ENCODE results near the gene LETM1. TPM values are rescaled to one million over a fixed set of nuclear protein-coding genes. Genes with fewer than 3 reads are reported as not detected.

Gene LETM1
- total and polyA plus RNA-seq, 2 experiments from 2014 or later, result 23.3 to 68.9 TPM

DNA sequence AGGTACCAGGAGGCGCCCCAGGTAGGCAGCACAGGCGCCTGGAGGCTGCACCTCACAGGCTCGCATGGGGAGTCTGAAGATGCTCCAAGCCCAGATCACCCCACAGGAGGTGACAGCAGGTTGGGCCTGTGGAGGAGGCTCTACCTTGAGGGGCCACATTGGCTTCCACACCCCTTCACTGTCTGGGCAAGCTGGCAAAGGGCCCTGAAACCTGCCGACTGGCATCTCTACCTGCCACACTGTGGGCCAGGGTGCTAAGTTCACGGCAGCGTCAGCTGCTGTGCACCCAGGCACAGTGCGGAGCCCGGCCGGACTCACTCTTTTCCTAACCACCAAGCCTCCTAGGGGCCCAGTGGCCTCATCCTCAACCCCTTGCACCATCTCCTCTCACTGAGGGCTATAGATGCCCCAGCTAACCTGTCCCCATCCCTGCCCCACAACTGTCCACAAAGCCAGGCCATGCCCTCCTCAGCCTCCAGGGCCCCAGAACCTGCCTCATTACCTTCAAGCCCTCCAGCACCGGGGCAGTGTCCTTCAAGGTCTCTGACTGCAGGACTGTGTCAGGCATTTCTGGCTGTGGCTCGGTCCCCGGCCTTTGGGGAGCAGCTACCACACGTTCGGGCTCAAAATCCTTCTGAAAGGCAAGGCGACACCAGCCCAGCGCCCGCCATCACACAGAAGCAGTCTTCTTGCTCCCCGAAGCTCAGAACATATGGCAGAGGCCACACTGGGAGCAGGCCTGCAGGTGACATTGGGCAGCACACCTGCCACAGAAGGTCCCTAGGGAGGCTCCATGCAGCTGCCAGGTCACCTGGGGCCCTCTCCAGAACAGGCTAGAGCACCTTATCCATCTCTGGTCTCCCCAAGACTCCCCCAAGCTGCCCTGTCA, 34.0 kb downstream of the LETM1 start:
- DNase-seq (ENCODE audit: low spot score) (no peak), ATAC-seq (no peak)
- Mint-ChIP-seq H3K27ac (no peak overlapping the region), H3K9me3 (peaks cover 2% of the 10 kb centered on the region; the same call in 2 of the 3 replicates), H3K4me3 (no peak overlapping the region), H3K27me3 (ENCODE audit: insufficient read depth, low read depth, poor library complexity) (peaks cover 9% of the 10 kb centered on the region), H3K36me3 (ENCODE audit: low read depth) (peaks cover 64% of the 10 kb centered on the region), H3K4me1 (no peaks in the 10 kb centered on the region)
- H3F3A ChIP-seq (replicated peaks; ENCODE audit: low read depth), result no peaks in the 10 kb centered on the region
- H2AFZ ChIP-seq, result no peak overlapping the region
- no peak overlapping the region for H3K4me3 ChIP-seq
- peaks cover 10% of the 10 kb centered on the region for H4K20me1 ChIP-seq (replicated peaks; ENCODE audit: insufficient read depth)
- H3K27ac ChIP-seq (ENCODE audit: low read depth), result no peak overlapping the region
- H3K9me2 ChIP-seq (ENCODE audit: insufficient read depth), result no peaks in the 10 kb centered on the region
- peaks cover 24% of the 10 kb centered on the region for H3K36me3 ChIP-seq (ENCODE audit: insufficient read depth)
- H3K4me1 ChIP-seq (ENCODE audit: insufficient read depth), result no peaks in the 10 kb centered on the region
- no peak for TF ChIP-seq NANOG (IDR thresholded peaks at IDR 0.05; ENCODE audit: borderline replicate concordance)
- TF ChIP-seq EZH2 (IDR thresholded peaks at IDR 0.05; ENCODE audit: low read depth, unreplicated experiment), result no peak
- TF ChIP-seq EZH2phosphoT487 (IDR thresholded peaks at IDR 0.05; ENCODE audit: unreplicated experiment), result no peak
- TF ChIP-seq, protein P1, sequence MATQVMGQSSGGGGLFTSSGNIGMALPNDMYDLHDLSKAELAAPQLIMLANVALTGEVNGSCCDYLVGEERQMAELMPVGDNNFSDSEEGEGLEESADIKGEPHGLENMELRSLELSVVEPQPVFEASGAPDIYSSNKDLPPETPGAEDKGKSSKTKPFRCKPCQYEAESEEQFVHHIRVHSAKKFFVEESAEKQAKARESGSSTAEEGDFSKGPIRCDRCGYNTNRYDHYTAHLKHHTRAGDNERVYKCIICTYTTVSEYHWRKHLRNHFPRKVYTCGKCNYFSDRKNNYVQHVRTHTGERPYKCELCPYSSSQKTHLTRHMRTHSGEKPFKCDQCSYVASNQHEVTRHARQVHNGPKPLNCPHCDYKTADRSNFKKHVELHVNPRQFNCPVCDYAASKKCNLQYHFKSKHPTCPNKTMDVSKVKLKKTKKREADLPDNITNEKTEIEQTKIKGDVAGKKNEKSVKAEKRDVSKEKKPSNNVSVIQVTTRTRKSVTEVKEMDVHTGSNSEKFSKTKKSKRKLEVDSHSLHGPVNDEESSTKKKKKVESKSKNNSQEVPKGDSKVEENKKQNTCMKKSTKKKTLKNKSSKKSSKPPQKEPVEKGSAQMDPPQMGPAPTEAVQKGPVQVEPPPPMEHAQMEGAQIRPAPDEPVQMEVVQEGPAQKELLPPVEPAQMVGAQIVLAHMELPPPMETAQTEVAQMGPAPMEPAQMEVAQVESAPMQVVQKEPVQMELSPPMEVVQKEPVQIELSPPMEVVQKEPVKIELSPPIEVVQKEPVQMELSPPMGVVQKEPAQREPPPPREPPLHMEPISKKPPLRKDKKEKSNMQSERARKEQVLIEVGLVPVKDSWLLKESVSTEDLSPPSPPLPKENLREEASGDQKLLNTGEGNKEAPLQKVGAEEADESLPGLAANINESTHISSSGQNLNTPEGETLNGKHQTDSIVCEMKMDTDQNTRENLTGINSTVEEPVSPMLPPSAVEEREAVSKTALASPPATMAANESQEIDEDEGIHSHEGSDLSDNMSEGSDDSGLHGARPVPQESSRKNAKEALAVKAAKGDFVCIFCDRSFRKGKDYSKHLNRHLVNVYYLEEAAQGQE (IDR thresholded peaks at IDR 0.05; ENCODE audit: unreplicated experiment), result no peak
- no peak for TF ChIP-seq ZNF114 (CRISPR knock-in tag; IDR thresholded peaks at IDR 0.05)
- TF ChIP-seq JUNB (IDR thresholded peaks at IDR 0.05; ENCODE audit: unreplicated experiment), result no peak
- no peak for TF ChIP-seq STAT1 (IDR thresholded peaks at IDR 0.05; ENCODE audit: unreplicated experiment)
- TF ChIP-seq ZNF331 (CRISPR knock-in tag; IDR thresholded peaks at IDR 0.05; ENCODE audit: low read depth), result no peak
- TF ChIP-seq POLR2AphosphoS5 (IDR thresholded peaks at IDR 0.05; ENCODE audit: low read depth), result no peak
- TF ChIP-seq, protein P2, sequence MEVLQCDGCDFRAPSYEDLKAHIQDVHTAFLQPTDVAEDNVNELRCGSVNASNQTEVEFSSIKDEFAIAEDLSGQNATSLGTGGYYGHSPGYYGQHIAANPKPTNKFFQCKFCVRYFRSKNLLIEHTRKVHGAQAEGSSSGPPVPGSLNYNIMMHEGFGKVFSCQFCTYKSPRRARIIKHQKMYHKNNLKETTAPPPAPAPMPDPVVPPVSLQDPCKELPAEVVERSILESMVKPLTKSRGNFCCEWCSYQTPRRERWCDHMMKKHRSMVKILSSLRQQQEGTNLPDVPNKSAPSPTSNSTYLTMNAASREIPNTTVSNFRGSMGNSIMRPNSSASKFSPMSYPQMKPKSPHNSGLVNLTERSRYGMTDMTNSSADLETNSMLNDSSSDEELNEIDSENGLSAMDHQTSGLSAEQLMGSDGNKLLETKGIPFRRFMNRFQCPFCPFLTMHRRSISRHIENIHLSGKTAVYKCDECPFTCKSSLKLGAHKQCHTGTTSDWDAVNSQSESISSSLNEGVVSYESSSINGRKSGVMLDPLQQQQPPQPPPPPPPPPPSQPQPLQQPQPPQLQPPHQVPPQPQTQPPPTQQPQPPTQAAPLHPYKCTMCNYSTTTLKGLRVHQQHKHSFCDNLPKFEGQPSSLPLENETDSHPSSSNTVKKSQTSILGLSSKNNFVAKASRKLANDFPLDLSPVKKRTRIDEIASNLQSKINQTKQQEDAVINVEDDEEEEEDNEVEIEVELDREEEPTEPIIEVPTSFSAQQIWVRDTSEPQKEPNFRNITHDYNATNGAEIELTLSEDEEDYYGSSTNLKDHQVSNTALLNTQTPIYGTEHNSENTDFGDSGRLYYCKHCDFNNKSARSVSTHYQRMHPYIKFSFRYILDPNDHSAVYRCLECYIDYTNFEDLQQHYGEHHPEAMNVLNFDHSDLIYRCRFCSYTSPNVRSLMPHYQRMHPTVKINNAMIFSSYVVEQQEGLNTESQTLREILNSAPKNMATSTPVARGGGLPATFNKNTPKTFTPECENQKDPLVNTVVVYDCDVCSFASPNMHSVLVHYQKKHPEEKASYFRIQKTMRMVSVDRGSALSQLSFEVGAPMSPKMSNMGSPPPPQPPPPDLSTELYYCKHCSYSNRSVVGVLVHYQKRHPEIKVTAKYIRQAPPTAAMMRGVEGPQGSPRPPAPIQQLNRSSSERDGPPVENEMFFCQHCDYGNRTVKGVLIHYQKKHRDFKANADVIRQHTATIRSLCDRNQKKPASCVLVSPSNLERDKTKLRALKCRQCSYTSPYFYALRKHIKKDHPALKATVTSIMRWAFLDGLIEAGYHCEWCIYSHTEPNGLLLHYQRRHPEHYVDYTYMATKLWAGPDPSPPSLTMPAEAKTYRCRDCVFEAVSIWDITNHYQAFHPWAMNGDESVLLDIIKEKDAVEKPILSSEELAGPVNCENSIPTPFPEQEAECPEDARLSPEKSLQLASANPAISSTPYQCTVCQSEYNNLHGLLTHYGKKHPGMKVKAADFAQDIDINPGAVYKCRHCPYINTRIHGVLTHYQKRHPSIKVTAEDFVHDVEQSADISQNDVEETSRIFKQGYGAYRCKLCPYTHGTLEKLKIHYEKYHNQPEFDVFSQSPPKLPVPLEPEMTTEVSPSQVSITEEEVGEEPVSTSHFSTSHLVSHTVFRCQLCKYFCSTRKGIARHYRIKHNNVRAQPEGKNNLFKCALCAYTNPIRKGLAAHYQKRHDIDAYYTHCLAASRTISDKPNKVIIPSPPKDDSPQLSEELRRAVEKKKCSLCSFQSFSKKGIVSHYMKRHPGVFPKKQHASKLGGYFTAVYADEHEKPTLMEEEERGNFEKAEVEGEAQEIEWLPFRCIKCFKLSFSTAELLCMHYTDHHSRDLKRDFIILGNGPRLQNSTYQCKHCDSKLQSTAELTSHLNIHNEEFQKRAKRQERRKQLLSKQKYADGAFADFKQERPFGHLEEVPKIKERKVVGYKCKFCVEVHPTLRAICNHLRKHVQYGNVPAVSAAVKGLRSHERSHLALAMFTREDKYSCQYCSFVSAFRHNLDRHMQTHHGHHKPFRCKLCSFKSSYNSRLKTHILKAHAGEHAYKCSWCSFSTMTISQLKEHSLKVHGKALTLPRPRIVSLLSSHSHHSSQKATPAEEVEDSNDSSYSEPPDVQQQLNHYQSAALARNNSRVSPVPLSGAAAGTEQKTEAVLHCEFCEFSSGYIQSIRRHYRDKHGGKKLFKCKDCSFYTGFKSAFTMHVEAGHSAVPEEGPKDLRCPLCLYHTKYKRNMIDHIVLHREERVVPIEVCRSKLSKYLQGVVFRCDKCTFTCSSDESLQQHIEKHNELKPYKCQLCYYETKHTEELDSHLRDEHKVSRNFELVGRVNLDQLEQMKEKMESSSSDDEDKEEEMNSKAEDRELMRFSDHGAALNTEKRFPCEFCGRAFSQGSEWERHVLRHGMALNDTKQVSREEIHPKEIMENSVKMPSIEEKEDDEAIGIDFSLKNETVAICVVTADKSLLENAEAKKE (CRISPR knock-in tag; IDR thresholded peaks at IDR 0.05), result no peak
- TF ChIP-seq, protein P3, sequence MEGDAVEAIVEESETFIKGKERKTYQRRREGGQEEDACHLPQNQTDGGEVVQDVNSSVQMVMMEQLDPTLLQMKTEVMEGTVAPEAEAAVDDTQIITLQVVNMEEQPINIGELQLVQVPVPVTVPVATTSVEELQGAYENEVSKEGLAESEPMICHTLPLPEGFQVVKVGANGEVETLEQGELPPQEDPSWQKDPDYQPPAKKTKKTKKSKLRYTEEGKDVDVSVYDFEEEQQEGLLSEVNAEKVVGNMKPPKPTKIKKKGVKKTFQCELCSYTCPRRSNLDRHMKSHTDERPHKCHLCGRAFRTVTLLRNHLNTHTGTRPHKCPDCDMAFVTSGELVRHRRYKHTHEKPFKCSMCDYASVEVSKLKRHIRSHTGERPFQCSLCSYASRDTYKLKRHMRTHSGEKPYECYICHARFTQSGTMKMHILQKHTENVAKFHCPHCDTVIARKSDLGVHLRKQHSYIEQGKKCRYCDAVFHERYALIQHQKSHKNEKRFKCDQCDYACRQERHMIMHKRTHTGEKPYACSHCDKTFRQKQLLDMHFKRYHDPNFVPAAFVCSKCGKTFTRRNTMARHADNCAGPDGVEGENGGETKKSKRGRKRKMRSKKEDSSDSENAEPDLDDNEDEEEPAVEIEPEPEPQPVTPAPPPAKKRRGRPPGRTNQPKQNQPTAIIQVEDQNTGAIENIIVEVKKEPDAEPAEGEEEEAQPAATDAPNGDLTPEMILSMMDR (conservative IDR thresholded peaks at IDR 0.05; ENCODE audit: low read depth in 2 of 2), result no peak
- TF ChIP-seq, protein P4, sequence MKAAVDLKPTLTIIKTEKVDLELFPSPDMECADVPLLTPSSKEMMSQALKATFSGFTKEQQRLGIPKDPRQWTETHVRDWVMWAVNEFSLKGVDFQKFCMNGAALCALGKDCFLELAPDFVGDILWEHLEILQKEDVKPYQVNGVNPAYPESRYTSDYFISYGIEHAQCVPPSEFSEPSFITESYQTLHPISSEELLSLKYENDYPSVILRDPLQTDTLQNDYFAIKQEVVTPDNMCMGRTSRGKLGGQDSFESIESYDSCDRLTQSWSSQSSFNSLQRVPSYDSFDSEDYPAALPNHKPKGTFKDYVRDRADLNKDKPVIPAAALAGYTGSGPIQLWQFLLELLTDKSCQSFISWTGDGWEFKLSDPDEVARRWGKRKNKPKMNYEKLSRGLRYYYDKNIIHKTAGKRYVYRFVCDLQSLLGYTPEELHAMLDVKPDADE (IDR thresholded peaks at IDR 0.05), result no peak
- TF ChIP-seq CREB1 (CRISPR knock-in tag; IDR thresholded peaks at IDR 0.05; ENCODE audit: low read depth), result no peak
- H3K4me2 ChIP-seq, result no peak overlapping the region
- H3K27me3 ChIP-seq (ENCODE audit: insufficient read depth), result no peaks in the 10 kb centered on the region
- no peaks in the 10 kb centered on the region for H3K79me2 ChIP-seq (replicated peaks; ENCODE audit: insufficient read depth)

All from GM23338 (cell line).